Measurements from ENCODE around the gene CACNB2.

DNA sequence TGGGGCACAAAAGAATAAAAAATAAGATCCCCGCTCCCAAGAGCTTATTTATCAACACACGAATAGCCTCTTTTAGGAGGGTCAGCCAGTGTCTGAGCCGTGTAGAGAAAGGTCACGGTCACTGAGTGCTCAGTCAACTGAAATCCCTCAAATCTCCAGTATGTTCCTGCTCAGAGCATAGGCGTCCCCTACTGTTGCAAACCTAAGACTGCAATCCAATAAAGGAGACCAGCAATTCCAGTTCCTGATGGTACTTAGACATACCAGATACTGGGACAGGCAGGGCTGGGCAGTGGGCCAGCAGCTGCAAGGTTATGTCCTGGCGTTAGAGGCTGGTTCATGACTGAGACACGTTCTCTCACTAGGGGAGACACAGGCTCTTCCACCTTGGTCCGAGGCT lies 93.6 kb downstream of the CACNB2 start:
- no peak for TF ChIP-seq POLR2AphosphoS5 (IDR thresholded peaks at IDR 0.05; ENCODE audit: low read depth, low read length)
- TF ChIP-seq RFX5 (IDR thresholded peaks at IDR 0.05; ENCODE audit: low read length) = no peak
- TF ChIP-seq, protein P1, sequence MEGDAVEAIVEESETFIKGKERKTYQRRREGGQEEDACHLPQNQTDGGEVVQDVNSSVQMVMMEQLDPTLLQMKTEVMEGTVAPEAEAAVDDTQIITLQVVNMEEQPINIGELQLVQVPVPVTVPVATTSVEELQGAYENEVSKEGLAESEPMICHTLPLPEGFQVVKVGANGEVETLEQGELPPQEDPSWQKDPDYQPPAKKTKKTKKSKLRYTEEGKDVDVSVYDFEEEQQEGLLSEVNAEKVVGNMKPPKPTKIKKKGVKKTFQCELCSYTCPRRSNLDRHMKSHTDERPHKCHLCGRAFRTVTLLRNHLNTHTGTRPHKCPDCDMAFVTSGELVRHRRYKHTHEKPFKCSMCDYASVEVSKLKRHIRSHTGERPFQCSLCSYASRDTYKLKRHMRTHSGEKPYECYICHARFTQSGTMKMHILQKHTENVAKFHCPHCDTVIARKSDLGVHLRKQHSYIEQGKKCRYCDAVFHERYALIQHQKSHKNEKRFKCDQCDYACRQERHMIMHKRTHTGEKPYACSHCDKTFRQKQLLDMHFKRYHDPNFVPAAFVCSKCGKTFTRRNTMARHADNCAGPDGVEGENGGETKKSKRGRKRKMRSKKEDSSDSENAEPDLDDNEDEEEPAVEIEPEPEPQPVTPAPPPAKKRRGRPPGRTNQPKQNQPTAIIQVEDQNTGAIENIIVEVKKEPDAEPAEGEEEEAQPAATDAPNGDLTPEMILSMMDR (IDR thresholded peaks at IDR 0.05) = no peak
- TF ChIP-seq CHD2 (IDR thresholded peaks at IDR 0.05; ENCODE audit: low read length, partially characterized antibody) = no peak
- TF ChIP-seq RCOR1 (IDR thresholded peaks at IDR 0.05; ENCODE audit: low read length) = no peak
- no peak for TF ChIP-seq FOXJ3 (CRISPR knock-in tag; IDR thresholded peaks at IDR 0.05)
- TF ChIP-seq EZH2phosphoT487 (IDR thresholded peaks at IDR 0.05; ENCODE audit: borderline replicate concordance, low read depth) = no peak
- TF ChIP-seq RAD21 (IDR thresholded peaks at IDR 0.05; ENCODE audit: low read length) = no peak
- TF ChIP-seq, protein P2, sequence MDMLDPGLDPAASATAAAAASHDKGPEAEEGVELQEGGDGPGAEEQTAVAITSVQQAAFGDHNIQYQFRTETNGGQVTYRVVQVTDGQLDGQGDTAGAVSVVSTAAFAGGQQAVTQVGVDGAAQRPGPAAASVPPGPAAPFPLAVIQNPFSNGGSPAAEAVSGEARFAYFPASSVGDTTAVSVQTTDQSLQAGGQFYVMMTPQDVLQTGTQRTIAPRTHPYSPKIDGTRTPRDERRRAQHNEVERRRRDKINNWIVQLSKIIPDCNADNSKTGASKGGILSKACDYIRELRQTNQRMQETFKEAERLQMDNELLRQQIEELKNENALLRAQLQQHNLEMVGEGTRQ (IDR thresholded peaks at IDR 0.05; ENCODE audit: borderline replicate concordance, low read depth, low read length) = no peak
- TF ChIP-seq, protein P3, sequence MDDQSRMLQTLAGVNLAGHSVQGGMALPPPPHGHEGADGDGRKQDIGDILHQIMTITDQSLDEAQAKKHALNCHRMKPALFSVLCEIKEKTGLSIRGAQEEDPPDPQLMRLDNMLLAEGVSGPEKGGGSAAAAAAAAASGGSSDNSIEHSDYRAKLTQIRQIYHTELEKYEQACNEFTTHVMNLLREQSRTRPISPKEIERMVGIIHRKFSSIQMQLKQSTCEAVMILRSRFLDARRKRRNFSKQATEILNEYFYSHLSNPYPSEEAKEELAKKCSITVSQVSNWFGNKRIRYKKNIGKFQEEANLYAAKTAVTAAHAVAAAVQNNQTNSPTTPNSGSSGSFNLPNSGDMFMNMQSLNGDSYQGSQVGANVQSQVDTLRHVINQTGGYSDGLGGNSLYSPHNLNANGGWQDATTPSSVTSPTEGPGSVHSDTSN (IDR thresholded peaks at IDR 0.05) = no peak
- TF ChIP-seq EP300 (IDR thresholded peaks at IDR 0.05; ENCODE audit: borderline replicate concordance in 1 of 2, low read depth in 1 of 2, low read length in 1 of 2) = no peak
- TF ChIP-seq GABPA (IDR thresholded peaks at IDR 0.05; ENCODE audit: low read depth) = no peak
- TF ChIP-seq NRF1 (IDR thresholded peaks at IDR 0.05; ENCODE audit: low read depth, low read length) = no peak
- TF ChIP-seq NFIC (IDR thresholded peaks at IDR 0.05; ENCODE audit: borderline replicate concordance) = no peak
